GM10847 (cell line): ENCODE data around the gene NOLC1.
A peak's percentile ranks its signal among the peaks of the same experiment; 100 is the strongest.

Experiments
- POLR2A ChIP-seq: IDR thresholded peaks from 2 replicates; pipeline ENCODE4 v1.6.1; 2011; ENCODE audit not compliant: insufficient read length; ENCODE audit errors: extremely low read depth

The NOLC1 gene

GRCh38 chr10:102151774-102152544, at the start of gene NOLC1:
NOLC1 (plus strand) TSS chr10:102152389; CDS start chr10:102152411, 22 bp downstream.
- peak; percentile 92 for TF ChIP-seq POLR2A

GRCh38 chr10:102102421-102102820, 49.8 kb upstream of the NOLC1 start:
- no peak for TF ChIP-seq POLR2A

DNA sequence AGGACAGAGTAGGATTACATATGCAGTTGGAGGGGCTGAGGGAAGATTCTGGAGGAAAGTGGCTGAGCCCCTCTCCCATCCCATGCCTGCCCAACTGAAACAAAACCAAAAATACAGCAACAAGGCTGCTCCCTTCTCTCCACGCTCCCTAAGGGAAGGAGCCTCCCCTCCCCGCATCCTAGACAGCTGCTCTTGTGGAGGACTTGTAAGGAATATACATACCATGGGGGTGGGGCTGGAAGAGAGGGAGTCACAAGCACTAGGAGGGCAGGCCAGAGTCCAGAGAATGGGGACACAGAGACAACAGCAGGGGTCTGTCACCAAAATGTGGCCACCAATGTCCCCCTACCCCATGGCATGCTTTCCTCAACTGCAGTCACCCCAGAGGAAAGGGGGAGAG, 45.2 kb upstream of the NOLC1 start:
- no peak for TF ChIP-seq POLR2A

DNA sequence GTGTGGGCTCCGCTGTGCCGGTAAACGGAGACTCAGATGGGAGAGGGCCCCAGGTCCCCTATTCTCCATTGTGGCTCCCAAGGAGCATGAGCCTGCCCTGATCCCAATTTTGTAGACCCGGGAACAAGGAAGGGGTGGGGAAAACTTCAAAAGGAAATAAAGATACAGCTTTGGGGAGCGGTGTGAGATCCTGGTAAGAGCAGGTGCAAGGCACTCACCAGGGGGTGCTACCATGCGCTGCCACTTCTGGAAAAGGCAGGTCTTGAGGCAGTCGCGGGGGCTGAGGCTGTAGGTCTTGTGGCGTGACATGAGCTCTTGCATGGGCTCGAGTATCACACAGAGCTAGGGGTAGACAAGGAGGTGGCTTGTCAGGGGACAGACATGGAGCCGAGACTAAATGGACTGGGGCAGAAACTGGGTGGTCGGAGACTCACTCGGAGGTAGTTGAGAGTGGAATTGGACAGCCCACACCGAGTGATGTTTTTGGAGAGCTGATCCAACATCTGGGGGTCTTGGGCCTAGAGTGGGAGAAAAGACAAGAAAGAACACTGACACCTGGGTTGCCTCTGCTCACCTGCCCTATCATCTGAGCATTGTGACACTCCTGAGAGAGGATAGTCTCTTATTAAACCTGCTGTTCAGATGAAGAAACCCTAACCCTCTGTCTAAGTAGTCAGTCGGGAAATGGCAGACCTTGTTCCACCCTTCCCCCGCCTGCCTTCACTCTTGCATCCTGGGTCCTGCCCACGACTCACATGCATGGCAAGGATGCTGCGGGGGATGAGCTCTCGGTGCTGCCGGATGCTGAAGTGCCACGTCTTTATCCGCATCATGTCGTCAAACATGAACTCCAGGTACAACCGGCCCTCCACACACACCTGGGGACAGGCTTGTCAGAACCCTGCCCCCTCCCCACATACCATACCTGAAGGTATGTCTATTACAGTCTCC, 42.7 kb upstream of the NOLC1 start:
- no peak for TF ChIP-seq POLR2A

GRCh38 chr10:102111276-102111675, 40.9 kb upstream of the NOLC1 start:
- TF ChIP-seq POLR2A, result no peak

DNA sequence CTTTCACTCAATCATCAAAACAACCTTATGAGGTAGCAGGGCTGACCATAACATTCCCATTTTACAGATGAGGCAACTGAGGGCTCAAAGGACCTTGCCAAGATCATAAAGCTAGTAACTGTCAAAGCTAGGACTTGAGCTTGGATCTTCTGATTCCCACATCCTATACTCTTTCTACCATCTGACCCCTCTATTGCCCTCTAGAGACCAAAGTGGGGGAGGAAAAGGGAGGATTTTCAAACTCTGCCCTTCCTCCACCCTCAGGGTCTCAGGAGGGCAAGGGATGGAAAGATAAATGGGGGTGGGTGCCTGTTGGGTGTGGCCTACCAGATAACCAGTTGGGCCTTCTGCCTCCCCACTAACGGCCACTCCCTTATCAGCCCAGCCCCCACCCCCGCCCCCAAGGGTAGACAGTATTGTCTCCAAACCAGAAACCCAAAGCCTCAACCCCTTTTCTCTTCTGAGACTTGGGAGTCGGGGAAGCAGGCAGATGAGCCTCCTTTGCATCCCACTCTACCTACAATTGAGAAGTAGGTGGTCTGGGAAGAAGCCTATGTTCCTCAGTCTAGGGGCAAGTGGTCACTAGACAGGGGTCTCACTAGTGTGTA, 39.9 kb upstream of the NOLC1 start:
- TF ChIP-seq POLR2A, result no peak

- no peak for TF ChIP-seq POLR2A
Measured at GRCh38 chr10:102113261-102113955, 38.8 kb upstream of the NOLC1 start.

GRCh38 chr10:102113956-102114857, 38.0 kb upstream of the NOLC1 start:
- no peak for TF ChIP-seq POLR2A

GRCh38 chr10:102114861-102115618, 37.1 kb upstream of the NOLC1 start:
- TF ChIP-seq POLR2A, result peak; percentile 71

DNA sequence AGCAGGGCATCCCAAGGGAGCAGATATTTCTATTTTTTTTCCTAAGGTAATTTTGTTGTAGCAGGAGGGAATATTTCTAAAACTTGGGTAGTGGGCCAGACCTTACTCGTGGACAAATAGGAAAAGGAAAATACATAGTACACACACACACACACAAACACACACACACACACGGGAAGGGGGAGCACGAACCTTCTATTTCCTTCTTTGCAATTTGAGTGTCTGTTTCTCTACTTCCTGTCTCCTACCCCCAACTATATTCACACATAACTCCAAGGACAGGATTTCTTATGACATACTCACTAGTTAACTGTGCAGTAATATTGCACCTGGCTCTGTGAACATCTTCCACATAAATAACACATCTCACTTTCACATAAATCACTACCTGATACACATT, 36.4 kb upstream of the NOLC1 start:
- TF ChIP-seq POLR2A, result no peak

DNA sequence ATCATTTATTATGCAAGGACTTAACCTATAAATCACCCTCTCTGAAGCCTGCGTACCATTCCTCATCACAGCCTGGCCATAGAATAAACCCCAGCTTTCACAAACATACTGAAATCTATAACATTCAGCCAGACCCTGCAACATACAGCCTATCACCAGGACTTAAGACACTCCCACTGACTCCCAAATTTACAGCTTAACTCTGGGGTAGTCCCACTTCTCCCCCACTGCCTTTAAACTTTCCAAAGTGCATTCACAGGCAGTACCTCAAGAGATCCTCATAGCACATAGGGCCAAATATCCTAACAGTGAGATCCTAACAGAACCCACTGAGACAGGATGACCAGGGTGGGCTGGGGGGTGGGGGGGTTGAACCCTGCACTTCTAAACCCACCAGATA, 35.5 kb upstream of the NOLC1 start:
- TF ChIP-seq POLR2A, result no peak

- TF ChIP-seq POLR2A, result peak; percentile 23
Measured at GRCh38 chr10:102117391-102118159, 34.6 kb upstream of the NOLC1 start.

- TF ChIP-seq POLR2A, result no peak
Measured at GRCh38 chr10:102118867-102119266, 33.3 kb upstream of the NOLC1 start.
